HepG2 (cell line): ENCODE results near the gene PPP1CA. TPM values are rescaled to one million over a fixed set of nuclear protein-coding genes. Genes with fewer than 3 reads are reported as not detected.
A peak's percentile ranks its signal among the peaks of the same experiment; 100 is the strongest.

ENCODE experiments used
- AHR ChIP-seq: IDR thresholded peaks from 2 replicates; pipeline ENCODE4 v1.6.1; 2018; ENCODE audit warnings: missing genetic modification reagents, missing compliant biosample characterization
- AKAP8 ChIP-seq: sonication (generic); formaldehyde crosslinking; IDR thresholded peaks from 2 replicates; pipeline ENCODE4 v1.5.1; 2020; ENCODE audit warnings: mild to moderate bottlenecking, missing genetic modification reagents
- ARID5B ChIP-seq: IDR thresholded peaks from 2 replicates; pipeline ENCODE4 v1.4.0; 2020; ENCODE audit warnings: mild to moderate bottlenecking, missing genetic modification reagents
- DR1 ChIP-seq: sonication (generic); formaldehyde crosslinking; IDR thresholded peaks from 2 replicates; pipeline ENCODE4 v1.8.0; 2021; ENCODE audit warnings: mild to moderate bottlenecking, missing genetic modification reagents, inconsistent platforms
- HCFC1 ChIP-seq: fragments of 150-350 bp; IDR thresholded peaks from 2 replicates; pipeline ENCODE4 v1.6.1; 2014; ENCODE audit warnings: low read depth, low read length
- PCBP1 ChIP-seq: fragments of 200-400 bp; formaldehyde crosslinking; IDR thresholded peaks from 2 replicates; pipeline ENCODE4 v1.6.1; 2017; ENCODE audit warnings: mild to moderate bottlenecking, low read depth, low read length, borderline replicate concordance
- PRMT3 ChIP-seq: sonication (generic); formaldehyde crosslinking; IDR thresholded peaks from 2 replicates; pipeline ENCODE4 v1.8.1; 2022; ENCODE audit warnings: low read depth, mild to moderate bottlenecking, moderate library complexity, missing genetic modification reagents, borderline replicate concordance
- SMARCE1 ChIP-seq: fragments of 450-650 bp; IDR thresholded peaks from 2 replicates; pipeline ENCODE4 v1.6.1; 2017; ENCODE audit warnings: borderline replicate concordance
- TEAD2 ChIP-seq: sonication (generic); formaldehyde crosslinking; IDR thresholded peaks from 2 replicates; pipeline ENCODE4 v1.9.0; 2021; ENCODE audit warnings: missing genetic modification reagents
- ZBTB7A ChIP-seq: sonication (generic); formaldehyde crosslinking; IDR thresholded peaks from 2 replicates; pipeline ENCODE4 v1.8.0; 2022; ENCODE audit warnings: mild to moderate bottlenecking, missing genetic modification reagents
- ZFP37 ChIP-seq: sonication (generic); formaldehyde crosslinking; IDR thresholded peaks from 2 replicates; pipeline ENCODE4 v1.4.0; 2020; ENCODE audit warnings: missing genetic modification reagents, borderline replicate concordance
- ZFP41 ChIP-seq: sonication (generic); formaldehyde crosslinking; IDR thresholded peaks from 2 replicates; pipeline ENCODE4 v1.4.0; 2020; ENCODE audit warnings: mild to moderate bottlenecking, missing genetic modification reagents, borderline replicate concordance
- ZNF20 ChIP-seq: sonication (generic); formaldehyde crosslinking; IDR thresholded peaks from 2 replicates; pipeline ENCODE4 v1.4.0; 2020; ENCODE audit warnings: mild to moderate bottlenecking, moderate library complexity, missing genetic modification reagents
- ZNF430 ChIP-seq: sonication (generic); formaldehyde crosslinking; IDR thresholded peaks from 2 replicates; pipeline ENCODE4 v1.9.0; 2021; ENCODE audit warnings: mild to moderate bottlenecking, missing genetic modification reagents
- ZNF567 ChIP-seq: sonication (generic); formaldehyde crosslinking; IDR thresholded peaks from 2 replicates; pipeline ENCODE4 v1.8.1; 2023; ENCODE audit warnings: mild to moderate bottlenecking, missing genetic modification reagents, borderline replicate concordance
- ZNF724P ChIP-seq: sonication (generic); formaldehyde crosslinking; IDR thresholded peaks from 2 replicates; pipeline ENCODE4 v1.8.0; 2022; ENCODE audit warnings: missing genetic modification reagents, borderline replicate concordance
- ZSCAN29 ChIP-seq: sonication (generic); formaldehyde crosslinking; conservative IDR thresholded peaks from 2 replicates; pipeline ENCODE4 v1.4.0; 2020; ENCODE audit warnings: mild to moderate bottlenecking, missing genetic modification reagents
- ZSCAN31 ChIP-seq: sonication (generic); formaldehyde crosslinking; IDR thresholded peaks from 2 replicates; pipeline ENCODE4 v1.5.0; 2020; ENCODE audit warnings: low read depth, mild to moderate bottlenecking, missing genetic modification reagents
- polyA plus RNA-seq, 8 experiments: library from polyadenylated mRNA; depleted of rRNA in 3 of 8; stranded (reverse) in 7 of 8; unstranded in 1 of 8; fragments of >200 nt; fragmentation: Illumina TruSeq in 4 of 8; extraction: Trizol in 4 of 8; gene quantifications; 2 replicates each; pipeline versions ENCODE4 v1.2.1 to v1.2.3, GENCODE V29; 2011 to 2016; ENCODE audit warnings: low read depth in 4 of 8, missing spikeins in 1 of 8, mixed read lengths in 1 of 8; ENCODE audit not compliant: insufficient read depth in 1 of 8
- total RNA-seq, 5 experiments: library from RNA; depleted of rRNA; stranded (reverse); fragments of >200 nt; fragmentation: Illumina TruSeq; extraction: Trizol; gene quantifications; 2 replicates each; pipeline ENCODE4 v1.2.3, GENCODE V29; 2016; ENCODE audit warnings: low read depth in 1 of 5
- TF ChIP-seq, protein P1 (sequence below): IDR thresholded peaks from 2 replicates; pipeline ENCODE4 v1.6.1; 2016; ENCODE audit warnings: mild to moderate bottlenecking, missing biosample characterization, missing genetic modification reagents
- TF ChIP-seq, protein P2 (sequence below): fragments of 450-650 bp; IDR thresholded peaks from 2 replicates; pipeline ENCODE4 v1.6.1; 2017; ENCODE audit warnings: mild to moderate bottlenecking
- TF ChIP-seq, protein P3 (sequence below): sonication (generic); formaldehyde crosslinking; IDR thresholded peaks from 2 replicates; pipeline ENCODE4 v1.8.0; 2022; ENCODE audit warnings: missing genetic modification reagents, mild to moderate bottlenecking, inconsistent platforms, borderline replicate concordance

PPP1CA gene
- total and polyA plus RNA-seq, 2 of the 13 experiments (the other 11 are each of a cell fraction or from before 2014, with no cell fraction given): 149 to 170 TPM

DNA sequence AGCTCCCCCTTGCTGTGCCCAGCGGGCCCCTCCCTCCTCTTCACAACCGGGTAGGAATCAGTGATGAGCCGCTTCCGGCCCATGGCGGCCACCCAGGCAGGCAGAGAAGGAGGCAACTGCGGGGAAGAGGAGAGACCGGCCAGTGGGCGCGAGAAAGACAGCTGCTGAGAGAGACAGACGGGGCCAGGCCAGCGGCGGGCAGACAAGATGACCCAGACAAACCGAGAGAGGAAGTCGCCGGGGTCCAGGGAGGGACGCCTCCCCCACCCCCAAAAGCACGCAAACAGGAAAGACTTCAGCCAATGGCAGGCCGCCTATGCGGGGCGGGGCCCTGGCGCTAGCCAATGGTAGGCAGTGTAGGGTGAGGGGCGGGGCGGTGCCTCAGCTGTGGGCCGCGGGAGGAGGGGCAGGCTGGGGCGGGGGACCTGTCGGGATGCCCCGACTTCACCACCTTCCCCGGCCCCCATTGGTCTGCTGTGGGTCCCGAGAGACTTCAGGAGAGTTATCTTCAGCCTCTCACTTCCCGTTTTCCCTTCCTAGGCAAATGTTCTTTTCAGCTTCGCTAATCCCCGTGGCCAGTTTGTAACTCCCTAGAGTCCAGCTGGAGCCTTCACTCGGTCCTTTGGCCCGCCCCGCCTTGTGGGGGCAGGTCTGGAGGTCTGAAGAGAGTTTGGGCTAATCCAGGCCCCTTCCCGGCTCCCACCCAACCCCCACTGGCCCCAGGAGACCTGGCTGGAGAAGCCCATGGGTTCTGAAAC is 48.2 kb downstream of the PPP1CA start, which contains the start of gene POLD4 (continued):
- TF ChIP-seq AHR (CRISPR knock-in tag): no peak
- 0 out of 2 replicates have a peak, but pooled peaks have one; percentile 32 for TF ChIP-seq AKAP8
- TF ChIP-seq ZNF430 (CRISPR knock-in tag): no peak
- TF ChIP-seq TEAD2: no peak
- TF ChIP-seq ARID5B (CRISPR knock-in tag): no peak; the same call in 1 of the 2 replicates
- TF ChIP-seq ZSCAN29 (CRISPR knock-in tag): no peak
- no peak for TF ChIP-seq PRMT3 (CRISPR knock-in tag)
- no peak for TF ChIP-seq ZFP41 (CRISPR knock-in tag)
- TF ChIP-seq, protein P1, sequence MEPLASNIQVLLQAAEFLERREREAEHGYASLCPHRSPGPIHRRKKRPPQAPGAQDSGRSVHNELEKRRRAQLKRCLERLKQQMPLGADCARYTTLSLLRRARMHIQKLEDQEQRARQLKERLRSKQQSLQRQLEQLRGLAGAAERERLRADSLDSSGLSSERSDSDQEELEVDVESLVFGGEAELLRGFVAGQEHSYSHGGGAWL: no peak
- TF ChIP-seq ZNF20: no peak
- no peak for TF ChIP-seq PCBP1
- no peak for TF ChIP-seq SMARCE1
- no peak for TF ChIP-seq ZSCAN31 (CRISPR knock-in tag)
- no peak for TF ChIP-seq ZNF567 (CRISPR knock-in tag)
- TF ChIP-seq, protein P2, sequence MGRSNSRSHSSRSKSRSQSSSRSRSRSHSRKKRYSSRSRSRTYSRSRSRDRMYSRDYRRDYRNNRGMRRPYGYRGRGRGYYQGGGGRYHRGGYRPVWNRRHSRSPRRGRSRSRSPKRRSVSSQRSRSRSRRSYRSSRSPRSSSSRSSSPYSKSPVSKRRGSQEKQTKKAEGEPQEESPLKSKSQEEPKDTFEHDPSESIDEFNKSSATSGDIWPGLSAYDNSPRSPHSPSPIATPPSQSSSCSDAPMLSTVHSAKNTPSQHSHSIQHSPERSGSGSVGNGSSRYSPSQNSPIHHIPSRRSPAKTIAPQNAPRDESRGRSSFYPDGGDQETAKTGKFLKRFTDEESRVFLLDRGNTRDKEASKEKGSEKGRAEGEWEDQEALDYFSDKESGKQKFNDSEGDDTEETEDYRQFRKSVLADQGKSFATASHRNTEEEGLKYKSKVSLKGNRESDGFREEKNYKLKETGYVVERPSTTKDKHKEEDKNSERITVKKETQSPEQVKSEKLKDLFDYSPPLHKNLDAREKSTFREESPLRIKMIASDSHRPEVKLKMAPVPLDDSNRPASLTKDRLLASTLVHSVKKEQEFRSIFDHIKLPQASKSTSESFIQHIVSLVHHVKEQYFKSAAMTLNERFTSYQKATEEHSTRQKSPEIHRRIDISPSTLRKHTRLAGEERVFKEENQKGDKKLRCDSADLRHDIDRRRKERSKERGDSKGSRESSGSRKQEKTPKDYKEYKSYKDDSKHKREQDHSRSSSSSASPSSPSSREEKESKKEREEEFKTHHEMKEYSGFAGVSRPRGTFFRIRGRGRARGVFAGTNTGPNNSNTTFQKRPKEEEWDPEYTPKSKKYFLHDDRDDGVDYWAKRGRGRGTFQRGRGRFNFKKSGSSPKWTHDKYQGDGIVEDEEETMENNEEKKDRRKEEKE: no peak
- TF ChIP-seq, protein P3, sequence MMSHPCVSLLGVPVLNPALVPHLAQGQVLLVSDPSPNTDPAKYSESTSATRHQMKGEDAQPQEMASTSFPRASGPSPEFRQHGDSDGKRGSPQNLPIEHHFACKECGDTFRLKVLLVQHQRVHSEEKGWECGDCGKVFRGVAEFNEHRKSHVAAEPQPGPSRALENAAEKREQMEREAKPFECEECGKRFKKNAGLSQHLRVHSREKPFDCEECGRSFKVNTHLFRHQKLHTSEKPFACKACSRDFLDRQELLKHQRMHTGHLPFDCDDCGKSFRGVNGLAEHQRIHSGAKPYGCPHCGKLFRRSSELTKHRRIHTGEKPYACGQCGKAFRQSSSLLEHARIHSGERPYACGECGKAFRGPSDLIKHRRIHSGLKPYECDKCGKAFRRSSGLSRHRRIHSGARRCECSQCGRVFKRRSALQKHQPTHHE (CRISPR knock-in tag): 0 out of 2 replicates have a peak, but pooled peaks have one; percentile 61
- TF ChIP-seq ZNF724P: no peak
- TF ChIP-seq DR1 (CRISPR knock-in tag): peak; percentile 62
- TF ChIP-seq HCFC1: no peak
- TF ChIP-seq ZBTB7A (CRISPR knock-in tag): peak; percentile 31; the same call in 1 of the 2 replicates
- no peak for TF ChIP-seq ZFP37
